Measurements from ENCODE around the gene MFF.

MFF gene

DNA sequence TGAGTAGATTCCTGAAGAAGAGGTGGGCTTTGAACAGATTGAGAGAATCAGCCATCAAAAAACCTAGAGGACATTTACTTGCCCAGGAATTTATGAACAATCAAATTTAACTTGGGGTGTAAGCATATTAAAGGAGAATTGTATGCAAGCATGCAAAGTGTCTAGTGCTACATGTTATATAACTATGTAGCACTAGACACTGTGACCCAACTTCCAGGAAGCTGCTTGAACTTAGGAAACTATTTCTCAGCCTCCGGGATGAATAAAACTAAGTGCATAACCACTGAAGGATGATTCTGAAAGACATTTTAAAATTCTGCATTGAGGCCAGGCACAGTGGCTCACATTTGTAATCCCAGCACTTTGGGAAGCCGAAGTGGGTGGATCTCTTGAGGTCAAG is 12.4 kb downstream of the MFF start:
- no peak for DNase-seq

DNA sequence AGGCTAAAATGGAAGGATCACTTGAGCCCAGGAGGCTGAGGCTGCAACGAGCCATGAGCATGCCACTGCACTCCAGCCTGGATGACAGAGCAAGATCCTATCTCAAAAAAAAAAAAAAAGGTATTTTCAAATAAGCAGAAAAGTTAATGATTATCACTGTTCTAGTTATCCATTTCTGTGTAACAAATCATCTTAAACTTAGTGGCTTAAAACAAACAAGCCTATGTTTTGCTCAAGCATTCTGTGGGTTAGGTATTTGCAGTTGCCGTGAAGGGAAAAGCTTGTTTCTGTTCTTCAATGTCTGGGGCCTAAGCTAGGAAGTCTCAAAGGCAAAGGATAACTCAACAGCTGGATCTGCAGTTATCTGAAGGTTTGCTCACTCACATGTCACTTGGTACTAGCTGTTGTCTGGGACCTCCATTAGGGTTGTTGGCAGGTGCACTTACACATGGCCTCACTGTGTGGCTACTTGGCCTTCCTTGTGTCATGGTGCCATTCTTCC is 14.1 kb downstream of the MFF start:
- DNase-seq = no peak

DNA sequence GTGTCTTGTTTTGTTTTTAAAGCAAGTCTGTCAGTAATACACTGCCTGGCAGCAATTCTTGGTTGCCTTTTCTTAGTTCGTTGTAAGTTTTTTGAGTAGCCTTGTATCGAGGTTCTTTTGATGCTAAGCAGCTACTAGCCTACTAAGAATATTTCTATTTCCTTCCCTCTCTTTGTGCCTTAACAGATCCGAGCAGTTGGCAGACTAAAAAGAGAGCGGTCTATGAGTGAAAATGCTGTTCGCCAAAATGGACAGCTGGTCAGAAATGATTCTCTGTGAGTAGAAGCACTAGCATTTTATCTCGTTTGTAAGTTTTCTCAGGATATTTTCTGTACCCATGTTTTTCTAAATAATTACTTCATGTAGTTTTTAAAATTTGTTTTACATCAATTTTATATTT is 15.1 kb downstream of the MFF start:
- DNase-seq = no peak

DNA sequence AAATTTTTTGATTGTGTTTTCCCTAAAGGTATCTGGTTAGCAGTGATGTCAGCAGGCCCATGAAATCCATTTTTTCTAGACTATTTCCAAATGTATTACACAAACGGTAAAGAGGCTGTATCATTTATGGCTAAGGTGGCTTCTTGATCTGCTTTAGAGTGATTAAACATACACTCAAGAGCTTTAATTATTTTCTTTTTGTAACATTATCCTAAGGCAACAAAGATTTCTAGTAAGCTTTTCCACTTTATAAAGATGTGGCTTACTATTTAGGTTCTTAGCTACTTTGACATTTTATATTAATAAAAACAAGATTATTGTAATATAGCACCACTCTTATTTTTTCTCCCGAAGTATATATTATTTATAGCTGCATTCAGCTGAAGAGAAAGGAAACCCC is 16.5 kb downstream of the MFF start:
- no peak for DNase-seq

DNA sequence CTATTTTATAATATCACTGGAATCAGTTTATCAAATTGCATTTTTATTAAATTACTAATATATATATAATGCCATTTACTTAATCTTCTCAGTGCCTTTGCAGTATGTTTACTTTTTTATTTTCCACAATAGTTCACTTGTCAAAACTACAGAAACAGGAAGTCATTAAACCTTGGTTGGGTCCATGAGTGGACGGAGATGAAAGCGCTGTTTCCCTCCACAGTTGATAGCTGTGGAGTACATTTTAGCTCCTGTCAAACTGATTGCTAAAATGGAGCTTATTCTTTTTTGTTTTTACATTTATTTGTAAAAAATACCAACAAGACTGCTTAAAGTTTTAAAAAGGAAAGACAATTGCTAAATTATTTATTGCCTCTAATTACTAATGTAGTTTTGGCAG is 19.2 kb downstream of the MFF start:
- DNase-seq = no peak

DNA sequence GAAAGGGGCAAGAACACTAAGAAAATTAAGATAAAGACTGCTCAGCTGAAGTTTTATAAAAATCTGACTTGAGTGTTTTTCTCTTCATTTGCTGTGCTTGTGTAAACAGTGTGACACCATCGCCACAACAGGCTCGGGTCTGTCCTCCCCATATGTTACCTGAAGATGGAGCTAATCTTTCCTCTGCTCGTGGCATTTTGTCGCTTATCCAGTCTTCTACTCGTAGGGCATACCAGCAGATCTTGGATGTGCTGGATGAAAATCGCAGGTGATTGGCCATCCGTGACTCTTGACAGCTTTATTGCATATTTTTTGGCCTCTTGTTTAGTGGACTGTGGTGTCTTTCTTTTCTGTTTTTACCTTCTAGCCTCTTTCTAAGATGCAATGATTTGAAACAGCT is 22.1 kb downstream of the MFF start:
- no peak for DNase-seq

DNA sequence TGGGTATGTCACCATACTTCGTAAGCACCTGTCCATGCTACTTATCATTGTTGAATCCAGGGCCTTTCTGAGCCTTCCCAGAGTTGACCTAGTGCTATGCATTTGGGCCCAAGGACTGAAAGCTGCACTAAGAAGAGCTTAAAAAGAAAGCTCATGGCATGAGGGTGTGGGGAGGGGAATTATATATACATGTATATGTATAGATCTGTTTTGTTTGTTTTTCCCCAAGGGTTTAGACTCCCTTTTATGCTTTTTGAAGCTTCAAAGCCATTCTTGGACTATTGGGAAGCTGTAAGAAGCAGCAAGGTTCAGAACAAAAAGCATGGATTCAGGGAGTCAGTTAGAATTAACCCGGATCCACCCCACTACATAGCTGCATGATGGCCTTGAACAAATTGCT is 23.3 kb downstream of the MFF start:
- DNase-seq = no peak

DNA sequence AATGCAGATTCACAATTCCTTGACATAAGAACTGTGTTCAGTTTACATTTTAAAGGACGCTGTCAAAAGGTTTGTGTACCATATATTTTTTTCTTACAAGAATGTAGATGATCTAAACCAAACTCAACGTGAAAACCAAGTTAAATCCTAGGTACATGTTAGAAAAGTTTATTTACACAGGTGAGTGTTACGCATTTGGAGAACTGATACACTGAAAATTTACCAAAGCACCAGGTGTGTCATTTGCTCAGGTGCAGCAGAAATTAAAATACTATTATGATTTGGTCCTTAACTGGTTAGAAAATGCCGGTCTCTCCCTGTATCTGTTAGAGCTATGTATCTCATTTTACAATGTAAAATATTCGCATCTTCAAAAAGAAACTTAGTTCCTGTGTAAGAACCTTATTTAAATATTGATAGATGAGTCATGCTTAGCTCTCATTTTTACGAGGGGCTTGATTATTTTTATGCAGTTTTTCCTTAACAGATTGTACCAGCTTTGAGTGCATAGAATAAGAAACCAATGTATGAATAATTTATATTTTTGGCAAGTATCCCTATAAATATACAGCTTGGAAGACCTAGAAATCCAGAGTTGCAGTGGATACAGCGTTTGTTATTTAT is 25.1 kb downstream of the MFF start:
- no peak for DNase-seq

DNA sequence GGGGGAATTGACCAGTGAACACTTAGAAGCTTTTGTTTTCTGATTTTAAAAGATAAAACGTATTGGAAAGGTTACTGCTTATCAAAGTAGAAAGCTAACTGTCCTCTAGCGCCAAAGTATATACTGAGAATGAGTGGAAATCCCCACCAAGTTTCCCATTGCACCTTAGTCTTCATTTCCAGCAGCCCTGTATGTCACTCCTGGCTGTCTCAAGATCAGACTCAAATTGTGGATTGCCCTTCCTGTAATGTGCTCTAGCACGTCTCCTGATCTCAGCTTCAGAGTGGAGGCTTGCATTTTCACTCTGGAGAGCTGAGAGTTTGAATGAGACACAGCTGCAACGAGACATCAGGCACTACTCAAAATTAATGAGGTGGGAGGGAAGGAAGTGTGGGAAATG is 26.6 kb downstream of the MFF start:
- DNase-seq = no peak

DNA sequence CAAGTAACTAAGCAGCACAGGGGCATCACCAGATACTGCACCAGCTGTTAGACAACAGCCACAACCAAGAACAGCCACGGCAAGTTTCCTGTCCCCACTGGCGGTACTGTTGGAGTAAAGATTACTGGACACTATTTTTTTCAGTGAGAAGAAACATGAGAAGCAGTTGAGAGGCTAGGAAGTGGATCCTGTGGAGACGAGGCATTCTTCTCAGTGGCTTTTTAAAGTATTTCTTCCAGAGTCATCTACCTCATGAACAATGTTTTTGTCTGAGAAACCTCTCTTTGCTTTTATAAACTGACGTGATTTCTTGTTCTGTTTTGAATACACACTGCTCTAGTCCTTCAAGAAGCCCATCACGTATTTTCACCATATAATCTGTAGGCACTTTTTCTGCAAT is 35.3 kb downstream of the MFF start:
- no peak for DNase-seq

DNA sequence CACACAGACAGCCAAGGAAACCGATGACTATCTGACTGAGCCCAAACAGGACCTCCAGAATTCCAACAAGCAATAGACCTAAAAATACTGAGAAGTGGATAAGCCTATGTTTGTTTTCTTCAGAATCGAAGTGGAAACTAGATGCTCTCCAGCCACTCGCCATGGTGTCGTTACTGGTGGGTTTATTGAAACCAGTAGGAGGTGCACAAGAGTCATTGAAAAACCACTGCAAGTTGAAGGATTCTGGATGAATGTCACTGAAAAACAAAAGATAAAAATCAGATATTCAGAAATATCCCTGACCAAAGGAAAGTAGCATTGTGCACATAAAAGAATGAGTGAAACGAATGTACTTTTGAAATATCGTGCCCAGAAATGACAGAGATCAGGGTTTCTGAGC is 38.7 kb downstream of the MFF start:
- DNase-seq = no peak

DNA sequence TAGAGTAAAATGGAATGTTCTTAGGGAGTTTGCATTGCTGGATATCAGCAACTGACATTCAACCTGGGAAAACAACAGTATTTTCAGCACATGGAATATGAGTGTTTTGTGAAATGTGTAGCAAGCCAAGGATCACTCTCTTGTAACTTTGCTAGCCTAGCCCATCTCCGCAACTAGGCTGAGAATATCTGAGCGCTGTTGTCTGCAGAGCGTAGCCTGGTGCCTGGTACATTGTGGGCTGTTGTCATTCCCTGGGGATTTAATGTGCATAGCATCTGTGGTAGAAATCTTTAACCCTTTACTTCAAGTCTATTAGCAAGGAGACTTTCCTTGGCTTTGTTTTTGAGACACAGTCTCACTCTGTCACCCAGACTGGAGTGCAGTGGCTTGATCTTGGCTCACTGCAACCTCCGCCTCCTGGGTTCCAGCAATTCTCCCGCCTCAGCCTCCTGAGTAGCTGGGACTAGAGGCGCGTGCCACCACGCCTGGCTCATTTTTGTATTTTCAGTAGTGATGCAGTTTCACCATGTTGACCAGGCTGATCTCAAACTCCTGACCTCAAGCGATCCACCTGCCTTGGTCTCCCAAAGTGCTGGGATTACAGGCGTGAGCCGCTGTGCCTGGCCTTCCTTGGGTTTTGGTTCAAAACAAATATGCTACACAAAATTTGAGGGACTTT is 39.7 kb downstream of the MFF start:
- DNase-seq = peak; percentile 25

DNA sequence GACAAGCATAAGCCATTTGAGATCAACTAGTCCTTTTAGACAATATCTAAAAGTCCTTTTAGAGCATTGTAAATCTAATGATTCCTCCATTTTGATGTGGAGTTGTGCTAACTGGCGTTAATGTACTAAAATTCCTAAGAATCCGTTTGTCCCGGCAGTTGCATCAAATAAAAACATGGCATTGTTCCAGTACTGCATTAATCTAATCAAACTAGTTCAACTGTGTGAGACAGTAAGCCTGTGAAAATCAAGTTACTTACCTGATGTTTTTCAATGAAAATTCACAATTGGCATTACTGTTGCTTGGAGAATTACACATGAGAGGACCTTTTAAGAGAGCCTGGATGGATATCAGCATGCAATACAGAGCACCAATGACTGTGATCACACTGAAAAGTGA is 40.8 kb downstream of the MFF start:
- DNase-seq = no peak

DNA sequence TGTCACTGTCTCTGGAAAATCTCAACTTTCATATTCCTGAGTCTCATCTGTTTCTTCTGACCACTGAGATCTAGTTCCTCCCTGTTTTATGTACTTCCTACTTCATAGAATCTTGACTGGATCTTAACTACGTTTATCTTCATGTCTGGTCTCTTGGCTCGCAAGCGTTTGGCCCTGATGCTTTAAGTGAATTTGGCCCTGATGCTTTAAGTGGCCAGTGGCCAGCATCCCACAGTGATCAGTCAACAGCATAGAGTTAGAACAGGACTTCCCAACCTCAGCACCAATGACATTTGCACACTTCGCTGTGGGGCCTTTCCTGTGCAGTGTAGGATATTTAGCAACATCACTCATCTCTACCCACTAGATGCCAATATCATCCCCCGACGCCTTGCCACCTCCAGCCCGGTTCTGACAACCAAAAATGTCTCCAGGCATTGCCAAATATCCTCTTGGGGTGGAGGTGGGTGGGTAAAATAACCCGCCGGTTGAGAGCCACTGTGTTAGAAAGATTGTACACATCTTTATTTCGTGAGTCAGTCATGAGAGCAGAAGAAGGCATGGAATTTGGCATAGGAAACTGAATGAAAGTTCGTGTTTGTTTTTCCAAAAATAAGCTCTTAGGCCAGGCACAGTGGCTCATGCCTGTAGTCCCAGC is 41.8 kb downstream of the MFF start:
- DNase-seq = no peak

DNA sequence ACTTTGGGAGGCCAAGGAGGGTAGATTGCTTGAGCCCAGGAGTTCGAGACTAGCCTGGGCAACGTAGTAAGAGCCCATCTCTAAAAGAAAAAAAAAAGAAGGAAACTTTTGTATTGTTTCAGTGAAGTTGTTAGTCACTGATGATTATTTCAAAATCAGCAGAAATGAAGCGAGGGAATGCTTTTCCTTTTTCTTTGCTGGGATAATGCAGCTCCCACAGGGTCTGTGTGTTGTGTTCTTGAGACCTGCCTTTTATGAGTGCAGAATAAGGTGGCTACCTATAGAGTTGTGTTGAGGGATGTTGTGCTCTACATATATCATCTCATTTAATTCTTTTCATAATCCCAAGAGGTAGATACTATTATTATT is 42.4 kb downstream of the MFF start:
- no peak for DNase-seq

DNA sequence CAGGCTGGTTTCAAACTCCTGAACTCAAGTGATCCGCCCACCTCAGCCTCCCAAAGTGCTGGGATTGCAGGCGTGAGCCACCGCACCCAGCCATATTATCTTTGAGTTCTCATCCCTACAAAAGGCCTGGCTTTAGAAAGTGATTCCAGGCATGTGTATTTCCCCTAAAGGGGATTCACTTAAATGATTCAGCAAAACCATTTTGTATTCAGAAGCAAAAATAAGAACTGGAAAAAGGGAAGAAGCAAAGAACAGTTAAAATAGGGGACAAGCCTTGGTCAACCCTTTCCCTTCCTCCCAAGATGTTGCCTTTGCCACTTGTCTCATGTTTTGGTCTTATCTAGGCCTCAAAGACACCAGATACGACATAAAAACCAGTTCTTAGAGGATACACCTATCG is 43.5 kb downstream of the MFF start:
- DNase-seq = no peak

DNA sequence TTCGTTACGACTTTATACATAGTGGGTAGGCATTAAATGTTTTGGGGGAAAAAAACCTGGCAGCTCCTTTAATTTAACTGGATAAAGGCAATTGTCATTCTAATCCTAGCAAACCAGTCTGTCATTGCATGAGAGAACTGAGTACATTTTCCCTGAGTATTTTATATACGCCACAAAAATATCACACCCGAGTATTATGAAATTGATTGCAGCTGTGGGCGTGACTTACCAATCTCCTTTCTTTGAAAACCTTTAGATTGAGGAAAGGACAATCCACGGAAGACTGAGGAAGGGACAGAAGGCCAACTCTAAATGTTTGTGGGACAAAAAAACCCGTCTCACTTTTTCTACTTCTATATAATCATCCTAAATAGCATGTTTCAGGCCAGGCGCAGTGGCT is 45.0 kb downstream of the MFF start:
- DNase-seq = no peak

DNA sequence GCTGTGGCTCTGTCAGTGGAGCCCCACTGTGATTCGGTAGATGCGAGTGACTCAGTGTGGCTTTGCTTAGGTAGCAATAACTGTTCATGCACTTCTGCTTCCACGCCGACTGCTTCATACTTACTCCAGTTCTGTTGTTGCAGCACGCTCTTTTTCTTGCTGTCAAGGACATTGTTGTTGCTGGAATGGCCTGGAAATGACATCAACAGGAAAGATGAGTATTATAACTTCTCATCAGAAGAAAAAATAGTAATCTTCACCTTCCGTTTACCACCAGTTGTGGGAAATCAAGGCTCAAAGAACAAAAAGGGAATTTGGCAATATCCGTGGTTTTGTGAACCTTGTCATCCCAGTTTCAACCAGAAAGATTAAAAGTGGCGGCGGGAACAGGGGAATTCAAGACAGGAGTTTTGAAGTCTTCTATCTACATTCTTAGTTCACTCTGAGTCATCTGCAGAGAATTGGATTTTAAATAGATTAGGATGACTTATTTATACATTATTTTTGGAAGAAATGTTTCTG is 45.8 kb downstream of the MFF start:
- DNase-seq = no peak

DNA sequence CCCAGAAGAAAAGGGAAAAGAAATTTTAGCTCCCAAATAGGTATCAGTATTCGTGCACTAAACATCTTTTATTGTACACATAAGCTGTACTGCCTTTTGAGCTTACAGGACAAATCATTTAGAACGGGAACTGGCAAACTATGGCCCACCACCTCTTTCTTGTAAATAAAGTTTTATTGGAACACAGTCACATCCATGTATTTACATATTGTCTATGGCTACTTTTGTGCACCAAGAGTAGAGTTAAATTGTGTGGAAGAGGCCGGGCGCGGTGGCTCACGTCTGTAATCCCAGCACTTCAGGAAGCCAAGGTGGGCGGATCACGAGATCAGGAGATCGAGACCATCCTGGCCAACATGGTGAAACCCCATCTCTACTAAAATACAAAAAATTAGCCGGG is 48.3 kb downstream of the MFF start:
- DNase-seq = no peak

DNA sequence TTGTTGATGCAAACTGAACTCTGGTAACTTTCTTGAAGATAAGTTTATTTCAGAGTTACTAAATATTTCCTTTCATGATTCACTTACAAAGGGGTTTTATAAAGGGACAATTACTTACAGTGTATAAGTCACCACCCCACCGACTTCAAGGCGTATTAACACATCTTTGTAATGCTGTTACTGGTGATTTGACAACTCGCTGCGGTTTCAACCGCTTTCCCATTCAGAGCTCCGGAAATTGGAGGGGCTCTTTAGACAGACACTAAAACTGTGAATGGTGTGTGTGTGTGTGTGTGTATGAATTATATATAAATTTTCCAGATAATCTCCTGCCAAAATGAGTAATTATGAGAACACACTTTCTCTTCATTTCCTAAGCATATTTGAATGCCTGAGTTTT is 49.1 kb downstream of the MFF start:
- no peak for DNase-seq

DNA sequence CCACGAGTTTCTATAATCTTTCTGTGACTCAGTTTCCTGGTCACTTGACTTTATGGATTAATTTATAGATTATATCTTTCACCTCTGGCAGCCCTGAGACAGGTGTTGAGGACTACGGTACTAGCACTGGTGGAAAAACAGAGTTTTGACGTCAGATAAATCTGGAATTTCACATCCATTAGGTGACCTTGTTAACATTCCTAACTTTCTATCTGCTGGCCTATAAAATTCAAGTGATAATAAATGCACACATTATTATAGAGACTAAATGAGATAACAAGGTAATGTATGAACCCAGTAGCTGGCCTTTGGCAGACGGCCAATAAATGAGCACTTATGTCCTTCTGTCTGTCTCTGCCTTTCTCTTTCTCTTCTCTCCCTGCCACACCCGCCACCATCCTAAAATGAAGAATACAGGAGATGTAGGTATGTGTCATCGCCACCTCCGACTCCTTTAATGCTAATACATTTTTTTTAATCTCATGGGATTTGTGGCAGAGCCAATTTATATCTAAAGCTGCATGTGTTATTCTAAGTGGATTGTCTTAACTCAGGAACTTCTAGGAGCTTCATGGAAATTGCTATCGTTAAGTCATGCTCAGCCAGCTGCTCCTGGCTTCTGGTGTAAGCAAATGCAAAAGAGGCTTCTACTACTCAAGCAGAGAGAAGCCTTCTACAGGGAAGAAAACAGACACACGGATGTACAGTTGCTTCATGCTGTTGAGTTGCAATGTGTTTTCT is 51.8 kb downstream of the MFF start:
- no peak for DNase-seq

DNA sequence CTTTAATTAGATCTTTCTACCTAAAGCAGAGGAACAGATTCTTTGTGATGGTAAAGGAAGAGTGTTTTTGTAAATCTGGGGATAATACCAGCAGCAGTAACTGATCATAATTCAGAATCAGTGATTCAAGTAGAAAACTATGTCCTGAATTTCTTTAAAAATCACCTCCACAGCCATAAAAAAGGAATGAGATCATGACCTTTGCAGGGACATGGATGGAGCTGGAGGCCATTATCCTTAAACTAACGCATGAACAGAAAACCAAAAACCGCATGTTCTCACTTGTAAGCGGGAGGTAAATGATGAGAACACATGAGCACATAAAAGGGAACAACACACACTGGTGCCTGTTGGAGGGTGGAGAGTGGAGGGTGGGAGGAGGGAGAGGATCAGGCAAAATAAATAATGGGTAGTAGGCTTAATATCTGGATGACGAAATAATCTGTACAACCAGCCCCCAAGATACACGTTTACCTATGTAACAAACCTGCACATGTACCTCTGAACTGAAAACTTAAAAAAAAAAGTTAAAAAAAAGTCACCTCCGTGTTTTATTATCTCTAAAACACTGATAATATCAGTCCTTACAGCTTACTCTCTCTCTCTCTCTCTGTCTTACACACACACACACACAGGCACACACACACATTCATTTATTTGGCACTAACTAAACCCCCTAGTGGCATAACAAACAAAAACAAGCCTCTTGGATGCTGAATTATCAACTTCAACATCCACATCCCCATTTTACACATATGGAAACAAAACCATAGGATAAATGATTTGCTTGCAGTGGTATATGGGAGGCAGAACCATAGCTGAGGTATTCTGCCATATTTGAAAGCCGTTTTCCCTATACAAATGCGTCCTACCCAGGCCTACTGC is 52.7 kb downstream of the MFF start:
- DNase-seq = no peak

DNA sequence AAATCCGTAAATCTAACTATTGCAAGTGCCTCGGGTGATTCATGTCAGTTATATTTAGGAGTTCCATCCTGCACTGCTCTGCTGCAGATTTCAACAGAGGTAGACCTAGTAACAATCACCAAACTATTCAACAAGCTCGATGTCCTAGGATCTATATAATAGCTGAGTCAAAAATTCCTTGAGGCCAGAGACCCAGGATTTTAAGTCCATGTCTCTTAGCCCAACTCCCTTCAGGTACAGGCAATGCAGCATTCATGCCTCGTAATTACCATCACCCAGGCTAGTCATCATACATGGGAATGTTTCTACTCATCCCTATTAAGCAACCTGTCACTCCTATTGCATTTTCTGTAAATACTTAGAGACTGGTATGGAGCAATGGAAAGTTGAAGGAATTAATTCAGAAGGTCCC is 53.3 kb downstream of the MFF start:
- no peak for DNase-seq
